ENCODE data around the gene DYNC2I2.
"Not testable (repeated sequence)": the region's sequence is repeated elsewhere in the genome, so short reads cannot be mapped to it uniquely, and the experiment has no call there.

DYNC2I2 gene

GRCh38 chr9:128656416-128657343, at the start of gene DYNC2I2:
TSS of gene DYNC2I2 (minus strand) at chr9:128656847. CDS start at chr9:128656726, 121 bp downstream.
- DNase-seq (ENCODE audit: low read depth), result peak; percentile 94

- DNase-seq (ENCODE audit: low read depth), result no peak
Measured at GRCh38 chr9:128706045-128706444, 49.4 kb upstream of the DYNC2I2 start.

GRCh38 chr9:128705051-128705965, 48.7 kb upstream of the DYNC2I2 start:
- no peak for DNase-seq (ENCODE audit: low read depth)

GRCh38 chr9:128704356-128704670, 47.7 kb upstream of the DYNC2I2 start:
- no peak for DNase-seq (ENCODE audit: low read depth)

- DNase-seq (ENCODE audit: low read depth), result no peak
Measured at GRCh38 chr9:128703616-128704355, 47.1 kb upstream of the DYNC2I2 start.

- no peak for DNase-seq (ENCODE audit: low read depth)
Measured at GRCh38 chr9:128702949-128703615, 46.4 kb upstream of the DYNC2I2 start.

- DNase-seq (ENCODE audit: low read depth), result peak; percentile 71
Measured at GRCh38 chr9:128702445-128702948, 45.9 kb upstream of the DYNC2I2 start, which contains the start of gene PKN3. TSS of gene PKN3 (plus strand) at chr9:128702503. CDS start at chr9:128702916, 413 bp downstream.

GRCh38 chr9:128701227-128701854, 44.7 kb upstream of the DYNC2I2 start:
- no peak for DNase-seq (ENCODE audit: low read depth)

GRCh38 chr9:128699096-128699795, 42.6 kb upstream of the DYNC2I2 start:
- DNase-seq (ENCODE audit: low read depth), result not testable (repeated sequence)

- DNase-seq (ENCODE audit: low read depth), result no peak
Measured at GRCh38 chr9:128696923-128697707, 40.5 kb upstream of the DYNC2I2 start.

- DNase-seq (ENCODE audit: low read depth), result no peak
Measured at GRCh38 chr9:128694344-128694743, 37.7 kb upstream of the DYNC2I2 start.

GRCh38 chr9:128693738-128694137, 37.1 kb upstream of the DYNC2I2 start:
- not testable (repeated sequence) for DNase-seq (ENCODE audit: low read depth)

- DNase-seq (ENCODE audit: low read depth), result no peak
Measured at GRCh38 chr9:128690684-128691034, 34.0 kb upstream of the DYNC2I2 start.

- no peak for DNase-seq (ENCODE audit: low read depth)
Measured at GRCh38 chr9:128689820-128690683, 33.4 kb upstream of the DYNC2I2 start.

GRCh38 chr9:128689293-128689774, 32.7 kb upstream of the DYNC2I2 start:
- DNase-seq (ENCODE audit: low read depth), result no peak

- peak; percentile 57 for DNase-seq (ENCODE audit: low read depth)
Measured at GRCh38 chr9:128688501-128689292, 32.0 kb upstream of the DYNC2I2 start, which contains the start of gene SET. TSS of gene SET (plus strand) at chr9:128689222. CDS start at chr9:128689583, 361 bp downstream.

GRCh38 chr9:128687453-128687852, 30.8 kb upstream of the DYNC2I2 start:
- no peak for DNase-seq (ENCODE audit: low read depth)
